GM12801 (cell line): Measurements from ENCODE around the gene EFS.

Experiments used
- TF ChIP-seq, protein P1 (sequence below): IDR thresholded peaks from one replicate; pipeline ENCODE4 v1.5.1; 2011; ENCODE audit warnings: control low read depth; ENCODE audit not compliant: insufficient read length; ENCODE audit errors: extremely low read depth

Gene EFS, protein sequence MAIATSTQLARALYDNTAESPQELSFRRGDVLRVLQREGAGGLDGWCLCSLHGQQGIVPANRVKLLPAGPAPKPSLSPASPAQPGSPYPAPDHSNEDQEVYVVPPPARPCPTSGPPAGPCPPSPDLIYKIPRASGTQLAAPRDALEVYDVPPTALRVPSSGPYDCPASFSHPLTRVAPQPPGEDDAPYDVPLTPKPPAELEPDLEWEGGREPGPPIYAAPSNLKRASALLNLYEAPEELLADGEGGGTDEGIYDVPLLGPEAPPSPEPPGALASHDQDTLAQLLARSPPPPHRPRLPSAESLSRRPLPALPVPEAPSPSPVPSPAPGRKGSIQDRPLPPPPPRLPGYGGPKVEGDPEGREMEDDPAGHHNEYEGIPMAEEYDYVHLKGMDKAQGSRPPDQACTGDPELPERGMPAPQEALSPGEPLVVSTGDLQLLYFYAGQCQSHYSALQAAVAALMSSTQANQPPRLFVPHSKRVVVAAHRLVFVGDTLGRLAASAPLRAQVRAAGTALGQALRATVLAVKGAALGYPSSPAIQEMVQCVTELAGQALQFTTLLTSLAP

DNA sequence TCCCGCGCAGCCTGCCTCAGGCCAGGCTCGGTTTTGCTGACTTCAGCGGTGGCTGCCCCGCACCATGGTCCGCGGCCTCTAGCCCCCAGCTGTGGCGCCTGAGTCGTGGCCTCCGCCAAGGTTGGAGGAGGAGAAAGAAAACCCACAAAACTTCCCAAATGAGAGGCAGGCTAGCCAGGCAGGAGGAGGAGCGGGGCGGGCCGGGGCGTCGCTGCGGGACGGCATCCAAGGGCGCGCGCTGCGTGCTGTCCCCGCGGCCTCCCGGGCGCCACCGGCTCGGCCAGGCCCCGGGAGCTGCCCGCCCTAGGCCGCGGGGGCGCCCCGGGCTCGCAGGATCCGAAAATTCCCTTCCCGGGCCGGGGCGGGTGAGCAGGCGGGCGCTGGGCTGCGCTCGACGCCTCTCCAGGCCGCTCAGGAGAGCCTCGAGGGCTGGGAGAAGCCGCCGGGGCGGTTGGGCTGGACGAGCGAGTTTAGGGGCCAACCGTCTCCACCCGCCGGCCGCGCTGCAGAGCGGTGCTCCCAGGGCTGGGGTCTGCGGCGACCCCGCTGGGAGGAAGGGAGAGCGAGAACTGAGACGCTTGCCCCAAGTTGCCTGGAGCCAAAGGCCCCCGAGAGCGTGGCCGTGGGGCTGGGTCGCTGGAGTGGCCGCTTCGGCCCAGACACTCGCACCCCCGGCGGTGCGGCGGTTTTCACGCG lies at the start of gene EFS:
EFS (minus strand) TSS at position 137 of the 696 bp plus-strand sequence. CDS start 147 bp downstream, outside the sequence.
- TF ChIP-seq, protein P1, sequence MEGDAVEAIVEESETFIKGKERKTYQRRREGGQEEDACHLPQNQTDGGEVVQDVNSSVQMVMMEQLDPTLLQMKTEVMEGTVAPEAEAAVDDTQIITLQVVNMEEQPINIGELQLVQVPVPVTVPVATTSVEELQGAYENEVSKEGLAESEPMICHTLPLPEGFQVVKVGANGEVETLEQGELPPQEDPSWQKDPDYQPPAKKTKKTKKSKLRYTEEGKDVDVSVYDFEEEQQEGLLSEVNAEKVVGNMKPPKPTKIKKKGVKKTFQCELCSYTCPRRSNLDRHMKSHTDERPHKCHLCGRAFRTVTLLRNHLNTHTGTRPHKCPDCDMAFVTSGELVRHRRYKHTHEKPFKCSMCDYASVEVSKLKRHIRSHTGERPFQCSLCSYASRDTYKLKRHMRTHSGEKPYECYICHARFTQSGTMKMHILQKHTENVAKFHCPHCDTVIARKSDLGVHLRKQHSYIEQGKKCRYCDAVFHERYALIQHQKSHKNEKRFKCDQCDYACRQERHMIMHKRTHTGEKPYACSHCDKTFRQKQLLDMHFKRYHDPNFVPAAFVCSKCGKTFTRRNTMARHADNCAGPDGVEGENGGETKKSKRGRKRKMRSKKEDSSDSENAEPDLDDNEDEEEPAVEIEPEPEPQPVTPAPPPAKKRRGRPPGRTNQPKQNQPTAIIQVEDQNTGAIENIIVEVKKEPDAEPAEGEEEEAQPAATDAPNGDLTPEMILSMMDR = no peak

GRCh38 chr14:23414254-23414653 lies 49.3 kb upstream of the EFS start:
- TF ChIP-seq, protein P1 = no peak

DNA sequence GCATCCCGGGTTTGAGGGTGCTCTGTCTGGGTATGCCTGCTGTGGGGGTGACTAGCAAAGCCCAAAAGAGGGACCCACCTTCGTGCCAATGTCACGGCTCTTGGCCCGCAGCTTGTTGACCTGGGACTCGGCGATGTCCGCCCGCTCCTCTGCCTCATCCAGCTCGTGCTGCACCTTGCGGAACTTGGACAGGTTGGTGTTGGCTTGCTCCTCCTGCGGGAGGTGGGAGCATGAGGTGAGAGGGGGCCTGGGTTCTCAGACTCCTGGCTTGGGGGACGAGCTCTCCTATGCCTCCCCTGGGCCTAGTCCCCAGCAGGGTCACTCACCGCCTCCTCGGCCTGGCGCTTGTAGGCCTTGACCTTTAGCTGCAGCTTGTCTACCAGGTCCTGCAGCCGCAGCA lies 48.7 kb upstream of the EFS start:
- TF ChIP-seq, protein P1 = no peak

- TF ChIP-seq, protein P1 = no peak
Measured at GRCh38 chr14:23411563-23412525, 46.9 kb upstream of the EFS start.

- TF ChIP-seq, protein P1 = no peak
Measured at GRCh38 chr14:23409966-23410635, 45.1 kb upstream of the EFS start.

- TF ChIP-seq, protein P1 = no peak
Measured at GRCh38 chr14:23409475-23409874, 44.5 kb upstream of the EFS start.
